NB4 (cell line): ENCODE measurements around the gene PKD2L1.
A peak's percentile ranks its signal among the peaks of the same experiment; 100 is the strongest.
"Not testable (repeated sequence)": the region's sequence is repeated elsewhere in the genome, so short reads cannot be mapped to it uniquely, and the experiment has no call there.

Experiments used
- DNase-seq: peaks from one replicate; pipeline ENCODE4 v3.0.0; 2010; ENCODE audit warnings: low read depth
- H3K4me3 ChIP-seq: one replicate; pipeline ENCODE4 v1.5.1; 2011; ENCODE audit warnings: mild to moderate bottlenecking, low read depth, low read length, moderate library complexity
- CTCF ChIP-seq: IDR thresholded peaks from one replicate; pipeline ENCODE4 v1.5.1; 2012; ENCODE audit warnings: low read depth, low read length
- MYC ChIP-seq: IDR thresholded peaks from 2 replicates; pipeline ENCODE4 v1.6.1; 2011; ENCODE audit warnings: low read depth, low read length
- POLR2A ChIP-seq: IDR thresholded peaks from 2 replicates; pipeline ENCODE4 v1.6.1; 2011; ENCODE audit warnings: mild to moderate bottlenecking; ENCODE audit not compliant: insufficient read length; ENCODE audit errors: extremely low read depth
- TF ChIP-seq, protein P1 (sequence below): IDR thresholded peaks from 2 replicates; pipeline ENCODE4 v1.6.1; 2011; ENCODE audit warnings: low read depth, low read length

PKD2L1 gene

GRCh38 chr10:100311298-100311697 lies 18.7 kb downstream of the PKD2L1 start:
- TF ChIP-seq CTCF (no peak), MYC (no peak), POLR2A (no peak)
- TF ChIP-seq, protein P1, sequence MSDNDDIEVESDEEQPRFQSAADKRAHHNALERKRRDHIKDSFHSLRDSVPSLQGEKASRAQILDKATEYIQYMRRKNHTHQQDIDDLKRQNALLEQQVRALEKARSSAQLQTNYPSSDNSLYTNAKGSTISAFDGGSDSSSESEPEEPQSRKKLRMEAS, result no peak
- DNase-seq, result no peak
- no peak overlapping the region for H3K4me3 ChIP-seq

DNA sequence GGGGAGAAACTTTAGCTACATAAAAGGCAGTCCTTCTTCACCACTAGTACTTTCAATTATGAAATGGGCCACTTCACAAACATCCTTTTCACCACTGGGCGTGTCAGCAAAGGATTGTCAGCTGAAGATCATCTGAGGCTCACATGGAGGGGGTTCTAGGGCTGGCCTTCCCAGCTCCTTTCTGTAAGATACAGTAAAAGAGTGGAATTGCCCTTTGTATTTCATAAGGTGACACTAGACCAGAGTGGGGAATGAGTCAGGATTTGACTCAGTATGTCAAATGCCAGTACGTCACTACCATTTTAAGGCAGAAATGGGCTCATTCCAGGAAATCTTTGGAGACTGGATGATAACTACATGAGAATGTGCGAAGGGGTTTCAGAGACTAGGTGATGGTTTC lies 22.3 kb downstream of the PKD2L1 start:
- DNase-seq, result no peak
- no peak overlapping the region for H3K4me3 ChIP-seq
- TF ChIP-seq POLR2A, result no peak
- TF ChIP-seq CTCF, result no peak
- TF ChIP-seq, protein P1, result no peak
- no peak for TF ChIP-seq MYC

DNA sequence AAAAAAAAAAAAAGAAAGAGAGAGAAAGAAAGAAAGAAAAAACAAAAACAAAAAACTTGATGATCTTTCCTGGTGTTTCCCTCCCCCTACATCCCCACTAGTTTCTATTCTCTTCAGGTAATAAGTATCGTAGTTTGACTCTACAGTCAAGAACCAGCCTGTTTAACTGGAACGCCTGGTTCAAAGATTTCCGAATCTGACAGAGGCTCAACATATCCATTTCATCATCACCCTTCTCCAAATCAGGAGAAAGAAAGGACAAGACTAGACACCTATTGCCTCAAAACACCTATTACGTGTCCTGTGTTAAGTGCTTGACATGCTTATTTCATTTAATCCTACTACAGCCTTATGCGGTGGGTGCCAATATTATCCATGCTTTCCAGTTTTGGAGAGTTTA lies 23.2 kb downstream of the PKD2L1 start:
- no peak overlapping the region for H3K4me3 ChIP-seq
- TF ChIP-seq CTCF, result no peak
- no peak for TF ChIP-seq POLR2A
- TF ChIP-seq, protein P1, result no peak
- DNase-seq, result no peak

DNA sequence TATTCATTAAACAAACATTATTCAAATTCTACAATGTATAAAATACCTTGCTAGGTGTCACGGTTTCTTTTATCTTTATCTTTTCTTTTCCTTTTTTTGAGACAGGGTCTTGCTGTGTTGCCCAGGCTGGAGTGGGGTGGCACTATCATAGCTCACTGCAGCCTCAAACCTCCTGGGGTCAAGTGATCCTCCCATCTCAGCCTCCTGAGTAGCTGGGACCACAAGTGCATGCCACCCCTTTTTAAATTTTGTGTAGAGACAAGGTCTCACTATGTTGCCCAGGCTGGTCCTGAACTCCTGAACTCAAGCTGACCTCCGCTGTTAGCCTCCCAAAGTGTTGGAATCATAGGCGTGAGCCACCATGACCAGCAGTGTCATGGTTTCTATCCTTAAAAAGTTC lies 25.6 kb downstream of the PKD2L1 start:
- H3K4me3 ChIP-seq, result no peak overlapping the region
- TF ChIP-seq, protein P1, result no peak
- TF ChIP-seq POLR2A, result no peak
- no peak for TF ChIP-seq CTCF
- TF ChIP-seq MYC, result no peak
- no peak for DNase-seq

GRCh38 chr10:100303724-100304319 lies 26.2 kb downstream of the PKD2L1 start:
- peak; percentile 47 for DNase-seq
- TF ChIP-seq MYC (no peak), CTCF (peak; percentile 71), POLR2A (no peak)
- TF ChIP-seq, protein P1, result no peak
- no peak overlapping the region for H3K4me3 ChIP-seq

DNA sequence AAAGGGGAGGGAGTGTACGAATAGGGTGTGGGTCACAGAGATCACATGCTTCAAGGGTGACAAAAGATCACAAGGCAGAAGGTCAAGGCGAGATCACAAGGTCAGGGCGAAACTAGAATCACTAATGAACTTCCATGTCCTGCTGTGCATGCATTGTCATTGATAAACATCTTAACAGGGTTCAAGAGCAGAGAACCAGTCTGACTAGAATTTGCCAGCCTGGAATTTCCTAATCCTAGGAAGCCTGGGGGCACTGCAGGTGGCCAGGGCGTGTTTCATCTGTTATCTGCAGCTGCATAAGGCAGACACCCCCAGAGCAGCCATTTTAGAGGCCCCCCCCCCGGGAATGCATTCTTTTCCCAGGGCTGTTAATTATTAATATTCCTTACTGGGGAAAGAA lies 28.9 kb downstream of the PKD2L1 start:
- DNase-seq, H3K4me3 ChIP-seq: not testable (repeated sequence)
